DND-41 (cell line): ENCODE results near the gene IL10RA.

Experiments used
- ATAC-seq: fragments of 200-7000 bp; cut with Tn5 transposase; 3 replicates; pipeline ENCODE4 v1.9.1; 2021; ENCODE audit warnings: low read depth; ENCODE audit not compliant: insufficient read depth
- DNase-seq: peaks from one replicate; pipeline ENCODE4 v3.0.0-alpha.2; 2020
- H2AFZ ChIP-seq: 2 replicates; pipeline ENCODE4 v1.6.0; 2012; ENCODE audit warnings: low read depth, low read length
- H3K27ac ChIP-seq: 2 replicates; pipeline ENCODE4 v1.5.1; 2012; ENCODE audit warnings: low read length, inconsistent platforms
- H3K27me3 ChIP-seq: fragments of 200-600 bp; sonication (generic); 2 replicates; pipeline ENCODE4 v1.6.0; 2012; ENCODE audit warnings: low read length, mild to moderate bottlenecking, inconsistent platforms; ENCODE audit not compliant: insufficient read depth, poor library complexity
- H3K36me3 ChIP-seq: 2 replicates; pipeline ENCODE4 v1.5.1; 2012; ENCODE audit warnings: low read length, inconsistent platforms; ENCODE audit not compliant: insufficient read depth
- H3K4me1 ChIP-seq: 2 replicates; pipeline ENCODE4 v1.5.1; 2012; ENCODE audit warnings: mild to moderate bottlenecking, low read length; ENCODE audit not compliant: insufficient read depth
- H3K4me2 ChIP-seq: 2 replicates; pipeline ENCODE4 v1.6.0; 2012; ENCODE audit warnings: mild to moderate bottlenecking, moderate library complexity, low read length, inconsistent platforms; ENCODE audit not compliant: insufficient read depth
- H3K4me3 ChIP-seq, 2 experiments: fragments of 200-600 bp in 1 of 2; shearing (Covaris generic) in 1 of 2; 2 replicates each; pipeline ENCODE4 v1.5.1; 2012 to 2016; ENCODE audit warnings: inconsistent platforms in 2 of 2, low read length in 2 of 2, mild to moderate bottlenecking in 2 of 2, low read depth in 1 of 2, moderate library complexity in 1 of 2
- H3K79me2 ChIP-seq: 2 replicates; pipeline ENCODE4 v1.6.0; 2012; ENCODE audit warnings: low read length, inconsistent platforms; ENCODE audit not compliant: insufficient read depth
- H3K9ac ChIP-seq: 2 replicates; pipeline ENCODE4 v1.6.0; 2012; ENCODE audit warnings: low read depth, mild to moderate bottlenecking, inconsistent platforms, low read length, moderate library complexity
- H3K9me3 ChIP-seq: 2 replicates; pipeline ENCODE4 v1.5.1; 2012; ENCODE audit warnings: low read length, moderate library complexity, mild to moderate bottlenecking, inconsistent platforms; ENCODE audit not compliant: insufficient read depth, severe bottlenecking
- H4K20me1 ChIP-seq: 2 replicates; pipeline ENCODE4 v1.6.0; 2012; ENCODE audit warnings: low read length; ENCODE audit not compliant: insufficient read depth
- CTCF ChIP-seq: IDR thresholded peaks from 2 replicates; pipeline ENCODE4 v1.5.1; 2012; ENCODE audit warnings: borderline replicate concordance, low read length, moderate library complexity, mild to moderate bottlenecking; ENCODE audit not compliant: poor library complexity, severe bottlenecking; ENCODE audit errors: extremely low read depth
- EZH2 ChIP-seq: IDR thresholded peaks from 3 replicates; pipeline ENCODE4 v1.6.1; 2012; ENCODE audit warnings: borderline replicate concordance, low read depth, mild to moderate bottlenecking, moderate library complexity, low read length, inconsistent platforms; ENCODE audit not compliant: severe bottlenecking

The IL10RA gene

GRCh38 chr11:117997406-117997805, 11.2 kb downstream of the IL10RA start:
- Histone ChIP-seq H3K27ac (no peak overlapping the region), H3K27me3 (no peaks in the 10 kb centered on the region), H3K79me2 (no peaks in the 10 kb centered on the region), H3K4me1 (peaks cover 14% of the 10 kb centered on the region), H3K36me3 (no peaks in the 10 kb centered on the region), H3K9me3 (no peaks in the 10 kb centered on the region), H3K9ac (no peak overlapping the region), H3K4me2 (no peak overlapping the region), H3K4me3 (no peak overlapping the region), H4K20me1 (no peaks in the 10 kb centered on the region), H2AFZ (no peak overlapping the region)
- TF ChIP-seq CTCF (no peak), EZH2 (no peak)
- DNase-seq (no peak), ATAC-seq (no peak)

- Histone ChIP-seq H3K79me2 (no peaks in the 10 kb centered on the region), H3K36me3 (no peaks in the 10 kb centered on the region), H3K9me3 (no peaks in the 10 kb centered on the region), H3K4me3 (no peak overlapping the region), H3K27me3 (no peaks in the 10 kb centered on the region), H3K4me1 (peaks cover 20% of the 10 kb centered on the region), H2AFZ (no peak overlapping the region), H4K20me1 (no peaks in the 10 kb centered on the region), H3K27ac (no peak overlapping the region), H3K4me2 (no peak overlapping the region), H3K9ac (no peak overlapping the region)
- TF ChIP-seq EZH2 (no peak), CTCF (no peak)
- DNase-seq: no peak
- no peak for ATAC-seq
Observed at GRCh38 chr11:117997823-117998579, 11.8 kb downstream of the IL10RA start.

GRCh38 chr11:117998664-117999353, 12.6 kb downstream of the IL10RA start:
- no peak overlapping the region for H2AFZ ChIP-seq
- no peaks in the 10 kb centered on the region for H3K27me3 ChIP-seq
- TF ChIP-seq CTCF (no peak), EZH2 (no peak)
- DNase-seq (no peak), ATAC-seq (no peak)
- H3K4me3 ChIP-seq: no peak overlapping the region
- H3K4me2 ChIP-seq: no peak overlapping the region
- H4K20me1 ChIP-seq: no peaks in the 10 kb centered on the region
- no peaks in the 10 kb centered on the region for H3K9me3 ChIP-seq
- no peaks in the 10 kb centered on the region for H3K79me2 ChIP-seq
- H3K9ac ChIP-seq: no peak overlapping the region
- H3K36me3 ChIP-seq: no peaks in the 10 kb centered on the region
- peaks cover 24% of the 10 kb centered on the region for H3K4me1 ChIP-seq
- H3K27ac ChIP-seq: no peak overlapping the region
